ENCODE measurements around the gene INF2.

GRCh38 chr14:104718871-104719270, 29.5 kb downstream of the INF2 start:
- TF ChIP-seq CTCF (IDR thresholded peaks at IDR 0.05; ENCODE audit: extremely low read depth in 1 of 2, insufficient read depth in 1 of 2, low read depth in 1 of 2, low read length in 2 of 2) (no peak), EZH2 (IDR thresholded peaks at IDR 0.05; ENCODE audit: borderline replicate concordance, low read depth, low read length, severe bottlenecking) (no peak), POLR2AphosphoS5 (IDR thresholded peaks at IDR 0.05; ENCODE audit: insufficient read depth, low read depth, low read length) (no peak), POLR2A (IDR thresholded peaks at IDR 0.05; ENCODE audit: low read depth, low read length) (no peak)

All from endothelial cell of umbilical vein (primary cell).